Body of pancreas (tissue), 4 donors: ENCODE measurements around the gene LRCH4. TPM values are rescaled to one million over a fixed set of nuclear protein-coding genes. Genes with fewer than 3 reads are reported as not detected.
A peak's percentile ranks its signal among the peaks of the same experiment; 100 is the strongest.
"Not testable (repeated sequence)": the region's sequence is repeated elsewhere in the genome, so short reads cannot be mapped to it uniquely, and the experiment has no call there.

Source experiments
- ATAC-seq: fragments of 150-250 bp; one replicate; pipeline ENCODE4 v1.9.1; 2016
- DNase-seq, 4 donors: peaks; one replicate each; pipeline ENCODE4 v3.0.0-alpha.2; 2019
- H3K27ac ChIP-seq, 4 donors: fragments of 200-600 bp; sonication (generic); 1 replicate in 3 of 4; 2 replicates in 1 of 4; pipeline versions ENCODE4 v1.5.1 to v1.6.1; 2016 to 2019; ENCODE audit warnings: mild to moderate bottlenecking in 1 of 4, mixed read lengths in 1 of 4, moderate library complexity in 1 of 4
- H3K27me3 ChIP-seq, 2 donors: fragments of 200-600 bp; sonication (generic); one replicate each; pipeline ENCODE4 v1.6.0; 2016; ENCODE audit warnings: mild to moderate bottlenecking in 1 of 2
- H3K36me3 ChIP-seq, 2 donors: fragments of 200-600 bp; sonication (generic); replicated peaks in 1 of 2; 2 replicates each; pipeline ENCODE4 v1.5.1; 2016; ENCODE audit warnings: low read depth in 2 of 2; ENCODE audit not compliant: insufficient read depth in 1 of 2
- H3K4me1 ChIP-seq: fragments of 200-600 bp; sonication (generic); one replicate; pipeline ENCODE4 v1.6.0; 2016
- H3K4me3 ChIP-seq, 2 donors: fragments of 200-600 bp; sonication (generic); 1 replicate in 1 of 2; 2 replicates in 1 of 2; pipeline ENCODE4 v1.5.1; 2016 to 2019
- H3K9me3 ChIP-seq, 3 donors: fragments of 200-600 bp; sonication (generic); 1 replicate in 2 of 3; 2 replicates in 1 of 3; pipeline ENCODE4 v1.5.1; 2016
- CTCF ChIP-seq, 7 experiments: fragments of 450-650 bp in 4 of 7; fragments of 200-600 bp in 3 of 7; sonication (generic) in 3 of 7; IDR thresholded peaks; one replicate each; pipeline ENCODE4 v1.5.1; 2016 to 2019; ENCODE audit warnings: antibody characterized with exemption in 7 of 7
- POLR2A ChIP-seq, 3 donors: fragments of 450-650 bp; IDR thresholded peaks; one replicate each; pipeline ENCODE4 v1.6.1; 2016; ENCODE audit warnings: antibody characterized with exemption in 3 of 3, mild to moderate bottlenecking in 2 of 3
- WGBS, 2 donors: methylation state at CpG; one replicate each; pipeline ENCODE4 v1.1.5; 2017; 5-methylcytosine and 5-hydroxymethylcytosine counted together
- intact Hi-C: fragments of 100-400 bp; cut with DNase I; formaldehyde crosslinking; loops from one replicate; pipeline ENCODE4 v1.15.1; 2023
- total RNA-seq, 2 donors: library from RNA; depleted of rRNA; stranded (reverse); fragments of >200 nt; gene quantifications; one replicate each; pipeline ENCODE4 v1.1.0, GENCODE V29; 2016

The LRCH4 gene
- total RNA-seq, 2 donors from 2014 or later: 25.4 to 121 TPM

- TF ChIP-seq CTCF (IDR thresholded peaks at IDR 0.05): no peak
- TF ChIP-seq POLR2A (IDR thresholded peaks at IDR 0.05): no peak
- 81 to 87% methylated on average over 5 to 6 of the region's 6 CpGs for WGBS, 2 donors
- DNase-seq (no peak), ATAC-seq (no peak)
- peaks cover 55% of the 10 kb centered on the region for H3K4me1 ChIP-seq
- H3K27ac ChIP-seq: peak overlapping the region in 2 of 4 donors; percentile 83 to 84
- no peaks in the 10 kb centered on the region for H3K9me3 ChIP-seq
- H3K27me3 ChIP-seq: no peaks in the 10 kb centered on the region
- no peaks in the 10 kb centered on the region for H3K36me3 ChIP-seq
- intact Hi-C loops: no loop called here
- H3K4me3 ChIP-seq: no peak overlapping the region
Measured at GRCh38 chr7:100566018-100566531, 19.9 kb downstream of the LRCH4 start.

DNA sequence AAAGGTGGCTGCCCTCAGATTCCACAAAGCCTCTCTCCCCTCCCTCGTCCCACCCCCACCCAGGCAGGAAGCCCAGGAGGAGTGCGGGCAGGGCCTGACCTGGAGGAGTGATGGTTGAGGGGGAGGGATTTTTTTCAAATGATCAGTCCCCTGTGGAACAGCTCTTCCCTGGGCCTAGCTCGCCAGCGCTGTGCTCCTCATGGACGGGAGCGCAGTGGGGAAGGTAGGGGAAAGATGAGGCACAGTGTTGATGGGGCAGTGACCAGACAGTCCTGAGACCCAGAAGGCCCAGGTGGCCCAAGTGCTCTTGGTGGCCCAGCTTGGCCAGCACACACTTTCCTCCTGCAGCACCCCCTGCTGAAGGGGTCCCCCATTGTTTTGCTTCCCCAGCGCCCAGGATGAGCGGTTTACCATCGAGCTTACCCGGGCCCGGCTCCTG is 20.8 kb downstream of the LRCH4 start:
- H3K9me3 ChIP-seq: no peaks in the 10 kb centered on the region
- DNase-seq: no peak
- intact Hi-C loops: no loop called here
- no peak for ATAC-seq
- peaks cover 0 to 1% of the 10 kb centered on the region in 2 donors for H3K36me3 ChIP-seq
- 94 to 95% methylated on average over 10 to 11 of the region's 11 CpGs for whole genome bisulfite sequencing, 2 donors
- H3K4me1 ChIP-seq: peaks cover 47% of the 10 kb centered on the region
- H3K4me3 ChIP-seq: no peak overlapping the region
- H3K27me3 ChIP-seq: no peaks in the 10 kb centered on the region
- no peak overlapping the region for H3K27ac ChIP-seq
- TF ChIP-seq CTCF (IDR thresholded peaks at IDR 0.05): no peak
- TF ChIP-seq POLR2A (IDR thresholded peaks at IDR 0.05): no peak

DNA sequence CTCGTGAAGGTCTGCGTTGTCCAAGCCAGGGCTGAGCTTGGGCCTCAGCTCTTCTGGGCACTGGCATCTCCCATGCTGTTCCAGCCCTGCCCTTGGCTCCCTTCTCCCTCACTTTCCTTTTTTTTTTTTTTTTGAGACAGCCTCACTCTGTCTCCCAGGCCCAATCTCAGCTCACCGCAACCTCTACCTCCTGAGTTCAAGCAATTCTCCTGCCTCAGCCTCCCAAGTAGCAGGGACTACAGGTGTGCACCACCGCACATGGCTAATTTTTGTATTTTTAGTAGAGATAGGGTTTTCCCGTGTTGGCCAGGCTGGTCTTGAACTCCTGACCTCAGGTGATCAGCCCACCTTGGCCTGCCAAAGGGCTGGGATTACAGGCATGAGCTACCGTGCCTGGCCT is 21.5 kb downstream of the LRCH4 start:
- WGBS, 2 donors: 86% methylated on average over 6 of the region's 6 CpGs
- Histone ChIP-seq H3K4me1 (peaks cover 45% of the 10 kb centered on the region), H3K27ac (peak overlapping the region in 2 of 4 donors; percentile 27 to 37)
- H3K27me3 ChIP-seq, H3K4me3 ChIP-seq, DNase-seq, H3K36me3 ChIP-seq, ATAC-seq, intact Hi-C loops, H3K9me3 ChIP-seq: not testable (repeated sequence)

DNA sequence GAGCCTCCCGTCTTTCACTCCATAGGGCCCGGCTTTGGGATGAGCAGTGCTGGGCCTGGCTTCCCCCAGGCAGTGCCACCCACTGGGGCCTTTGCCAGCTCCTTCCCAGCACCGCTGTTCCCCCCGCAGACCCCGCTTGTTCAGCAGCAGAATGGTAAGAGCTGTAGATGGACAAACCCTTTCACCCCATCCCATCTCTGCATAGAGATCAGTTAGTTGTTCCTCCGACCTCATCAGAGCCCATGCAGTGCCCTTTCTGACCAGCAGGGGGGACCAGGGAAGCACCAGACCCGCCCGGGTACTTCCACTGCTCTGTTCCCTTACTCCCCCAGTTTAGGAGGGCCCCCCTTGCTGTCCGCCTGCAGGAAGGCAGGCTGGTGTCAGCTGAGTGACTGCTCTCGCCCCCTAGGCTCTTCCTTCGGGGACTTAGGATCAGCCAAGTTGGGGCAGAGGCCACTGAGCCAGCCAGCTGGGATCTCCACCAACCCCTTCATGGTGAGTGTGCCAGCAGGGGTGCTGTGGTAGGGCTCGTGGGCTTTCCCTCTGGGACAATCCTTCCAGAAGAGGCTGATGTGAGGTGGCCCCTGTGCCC is 22.0 kb downstream of the LRCH4 start:
- DNase-seq (peak; percentile 82 to 88 (median 84)), ATAC-seq (peak; percentile 37)
- intact Hi-C loops: no loop called here
- WGBS, 2 donors: 29 to 43% methylated on average over 6 to 12 of the region's 12 CpGs
- no peak overlapping the region for H3K4me3 ChIP-seq
- H3K36me3 ChIP-seq: peaks cover 0 to 1% of the 10 kb centered on the region in 2 donors
- H3K27ac ChIP-seq: peak overlapping the region in 2 of 4 donors; percentile 27 to 37
- no peaks in the 10 kb centered on the region for H3K27me3 ChIP-seq
- TF ChIP-seq CTCF (IDR thresholded peaks at IDR 0.05) (peak; percentile 83 to 96 (median 92)), POLR2A (IDR thresholded peaks at IDR 0.05) (no peak)
- H3K4me1 ChIP-seq: peaks cover 45% of the 10 kb centered on the region
- H3K9me3 ChIP-seq: no peaks in the 10 kb centered on the region

- no peaks in the 10 kb centered on the region for H3K9me3 ChIP-seq
- DNase-seq (no peak), ATAC-seq (no peak)
- H3K4me1 ChIP-seq: peaks cover 38% of the 10 kb centered on the region
- peaks cover 0 to 1% of the 10 kb centered on the region in 2 donors for H3K36me3 ChIP-seq
- no peak overlapping the region for H3K27ac ChIP-seq
- H3K27me3 ChIP-seq: no peaks in the 10 kb centered on the region
- WGBS, 2 donors: 87 to 93% methylated on average over 7 to 8 of the region's 8 CpGs
- intact Hi-C loops: no loop called here
- TF ChIP-seq POLR2A (IDR thresholded peaks at IDR 0.05): no peak
- TF ChIP-seq CTCF (IDR thresholded peaks at IDR 0.05): no peak
- no peak overlapping the region for H3K4me3 ChIP-seq
Measured at GRCh38 chr7:100563100-100563564, 22.8 kb downstream of the LRCH4 start.
